GM12865 (cell line): Measurements from ENCODE around the gene DPH2.

ENCODE experiments used
- DNase-seq: peaks from one replicate; pipeline ENCODE4 v3.0.0; 2010; ENCODE audit warnings: low read depth
- H3K4me3 ChIP-seq: 2 replicates; pipeline ENCODE4 v1.5.1; 2011; ENCODE audit warnings: mild to moderate bottlenecking, low read depth, low read length, control low read depth
- TF ChIP-seq, protein P1 (sequence below): IDR thresholded peaks from 2 replicates; pipeline ENCODE4 v1.5.1; 2011; ENCODE audit warnings: low read length, control low read depth, low read depth, inconsistent platforms; ENCODE audit not compliant: insufficient read depth; ENCODE audit errors: missing control alignments

DPH2 gene, protein sequence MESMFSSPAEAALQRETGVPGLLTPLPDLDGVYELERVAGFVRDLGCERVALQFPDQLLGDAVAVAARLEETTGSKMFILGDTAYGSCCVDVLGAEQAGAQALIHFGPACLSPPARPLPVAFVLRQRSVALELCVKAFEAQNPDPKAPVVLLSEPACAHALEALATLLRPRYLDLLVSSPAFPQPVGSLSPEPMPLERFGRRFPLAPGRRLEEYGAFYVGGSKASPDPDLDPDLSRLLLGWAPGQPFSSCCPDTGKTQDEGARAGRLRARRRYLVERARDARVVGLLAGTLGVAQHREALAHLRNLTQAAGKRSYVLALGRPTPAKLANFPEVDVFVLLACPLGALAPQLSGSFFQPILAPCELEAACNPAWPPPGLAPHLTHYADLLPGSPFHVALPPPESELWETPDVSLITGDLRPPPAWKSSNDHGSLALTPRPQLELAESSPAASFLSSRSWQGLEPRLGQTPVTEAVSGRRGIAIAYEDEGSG

DNA sequence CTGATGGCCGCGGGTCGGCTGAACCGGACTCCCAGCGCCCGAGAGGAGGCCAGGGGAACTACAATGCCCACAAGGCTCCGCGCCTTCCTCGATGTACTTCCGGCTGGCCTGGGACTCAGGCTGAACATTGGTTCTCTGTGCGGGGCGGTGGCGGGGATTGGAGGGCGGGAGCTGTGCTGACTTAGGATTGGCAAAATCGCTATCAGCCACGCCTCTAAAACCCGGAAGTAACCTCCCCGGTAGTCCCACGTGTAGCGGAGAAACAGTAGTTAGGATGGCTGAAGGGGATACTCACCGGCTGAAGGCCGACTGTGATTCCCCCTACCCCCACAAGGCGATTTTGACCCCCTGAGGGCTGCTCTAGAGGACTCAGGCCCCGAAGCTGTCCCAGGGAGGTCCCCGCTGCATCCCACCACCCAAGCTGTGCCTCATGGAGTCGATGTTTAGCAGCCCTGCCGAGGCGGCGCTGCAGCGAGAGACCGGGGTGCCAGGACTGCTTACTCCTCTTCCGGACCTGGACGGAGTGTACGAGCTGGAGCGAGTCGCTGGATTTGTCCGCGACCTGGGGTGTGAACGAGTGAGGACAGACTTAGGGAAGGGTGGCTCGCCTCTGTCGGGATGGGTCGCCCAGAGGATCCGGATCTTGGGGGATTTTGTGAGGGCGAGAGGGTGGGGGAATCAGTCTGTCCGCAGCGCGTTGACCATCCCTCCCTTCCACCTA lies at the start of gene DPH2:
Gene DPH2, plus strand, starts transcription at position 265 of the 721 bp plus-strand sequence. Its CDS starts 166 bp downstream, at position 431.
- TF ChIP-seq, protein P1, sequence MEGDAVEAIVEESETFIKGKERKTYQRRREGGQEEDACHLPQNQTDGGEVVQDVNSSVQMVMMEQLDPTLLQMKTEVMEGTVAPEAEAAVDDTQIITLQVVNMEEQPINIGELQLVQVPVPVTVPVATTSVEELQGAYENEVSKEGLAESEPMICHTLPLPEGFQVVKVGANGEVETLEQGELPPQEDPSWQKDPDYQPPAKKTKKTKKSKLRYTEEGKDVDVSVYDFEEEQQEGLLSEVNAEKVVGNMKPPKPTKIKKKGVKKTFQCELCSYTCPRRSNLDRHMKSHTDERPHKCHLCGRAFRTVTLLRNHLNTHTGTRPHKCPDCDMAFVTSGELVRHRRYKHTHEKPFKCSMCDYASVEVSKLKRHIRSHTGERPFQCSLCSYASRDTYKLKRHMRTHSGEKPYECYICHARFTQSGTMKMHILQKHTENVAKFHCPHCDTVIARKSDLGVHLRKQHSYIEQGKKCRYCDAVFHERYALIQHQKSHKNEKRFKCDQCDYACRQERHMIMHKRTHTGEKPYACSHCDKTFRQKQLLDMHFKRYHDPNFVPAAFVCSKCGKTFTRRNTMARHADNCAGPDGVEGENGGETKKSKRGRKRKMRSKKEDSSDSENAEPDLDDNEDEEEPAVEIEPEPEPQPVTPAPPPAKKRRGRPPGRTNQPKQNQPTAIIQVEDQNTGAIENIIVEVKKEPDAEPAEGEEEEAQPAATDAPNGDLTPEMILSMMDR = no peak
- H3K4me3 ChIP-seq = peak within 1 kb of the TSS; percentile 71
- DNase-seq = peak; percentile 98

DNA sequence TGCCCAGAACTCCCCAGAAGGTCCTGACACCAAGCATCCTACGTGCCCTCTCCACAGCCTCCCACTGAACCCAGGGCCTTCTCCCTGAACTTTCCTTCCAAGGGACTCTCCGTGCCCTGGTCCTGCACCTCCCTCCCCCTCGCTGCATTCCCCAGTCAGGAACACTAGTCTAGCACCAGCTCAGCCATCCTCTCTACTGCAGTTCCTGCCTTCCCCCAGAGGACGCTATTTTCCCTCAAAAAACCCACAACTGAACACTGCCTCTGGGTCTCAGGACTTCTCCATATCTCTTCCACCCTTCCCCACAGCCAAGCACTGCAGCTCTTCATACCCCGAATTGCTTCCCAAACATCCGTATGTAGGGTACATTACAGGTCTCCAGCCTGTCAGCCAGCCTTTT lies 48.8 kb upstream of the DPH2 start:
- no peak overlapping the region for H3K4me3 ChIP-seq
- no peak for DNase-seq
- TF ChIP-seq, protein P1 = no peak

DNA sequence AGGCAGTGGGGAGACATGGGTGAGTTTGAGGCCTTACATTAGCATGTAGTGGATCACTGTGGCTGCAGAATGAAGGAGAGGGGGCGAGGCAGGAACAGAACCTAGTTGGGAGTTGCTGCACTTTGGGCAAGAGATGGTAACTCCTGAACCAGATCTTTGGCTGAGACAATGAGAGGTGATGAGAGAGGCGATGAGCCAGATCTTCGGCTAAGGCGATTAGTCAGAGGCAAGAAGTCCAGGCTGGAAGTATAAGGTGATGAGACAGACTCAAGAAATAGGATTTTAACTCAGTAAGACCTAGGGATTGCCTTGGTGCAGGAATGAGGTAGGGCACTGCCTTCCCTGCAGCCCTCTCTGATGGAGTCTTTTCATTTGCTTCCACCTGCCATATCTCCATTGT lies 45.3 kb upstream of the DPH2 start:
- TF ChIP-seq, protein P1 = no peak
- H3K4me3 ChIP-seq = no peak overlapping the region
- DNase-seq = no peak

DNA sequence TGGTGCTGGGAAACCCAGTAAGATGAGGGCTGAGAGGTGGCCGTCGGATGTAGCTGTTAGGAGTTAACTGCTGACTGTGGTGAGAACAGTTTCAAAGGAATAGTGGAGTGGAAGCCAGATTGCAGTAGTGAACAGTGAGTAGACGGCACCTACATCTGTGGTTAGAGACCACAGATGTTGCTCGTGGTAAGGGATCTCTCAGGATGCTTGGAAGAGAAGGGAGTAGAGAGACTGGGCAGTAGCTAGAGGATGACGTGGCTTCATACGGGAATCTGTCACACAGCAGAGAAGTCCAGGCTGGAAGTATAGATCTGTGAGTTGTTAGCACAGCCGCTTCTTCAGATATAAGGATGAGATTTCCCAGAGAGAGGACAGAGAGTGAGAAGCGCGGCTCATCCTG lies 44.0 kb upstream of the DPH2 start:
- TF ChIP-seq, protein P1 = no peak
- no peak for DNase-seq

DNA sequence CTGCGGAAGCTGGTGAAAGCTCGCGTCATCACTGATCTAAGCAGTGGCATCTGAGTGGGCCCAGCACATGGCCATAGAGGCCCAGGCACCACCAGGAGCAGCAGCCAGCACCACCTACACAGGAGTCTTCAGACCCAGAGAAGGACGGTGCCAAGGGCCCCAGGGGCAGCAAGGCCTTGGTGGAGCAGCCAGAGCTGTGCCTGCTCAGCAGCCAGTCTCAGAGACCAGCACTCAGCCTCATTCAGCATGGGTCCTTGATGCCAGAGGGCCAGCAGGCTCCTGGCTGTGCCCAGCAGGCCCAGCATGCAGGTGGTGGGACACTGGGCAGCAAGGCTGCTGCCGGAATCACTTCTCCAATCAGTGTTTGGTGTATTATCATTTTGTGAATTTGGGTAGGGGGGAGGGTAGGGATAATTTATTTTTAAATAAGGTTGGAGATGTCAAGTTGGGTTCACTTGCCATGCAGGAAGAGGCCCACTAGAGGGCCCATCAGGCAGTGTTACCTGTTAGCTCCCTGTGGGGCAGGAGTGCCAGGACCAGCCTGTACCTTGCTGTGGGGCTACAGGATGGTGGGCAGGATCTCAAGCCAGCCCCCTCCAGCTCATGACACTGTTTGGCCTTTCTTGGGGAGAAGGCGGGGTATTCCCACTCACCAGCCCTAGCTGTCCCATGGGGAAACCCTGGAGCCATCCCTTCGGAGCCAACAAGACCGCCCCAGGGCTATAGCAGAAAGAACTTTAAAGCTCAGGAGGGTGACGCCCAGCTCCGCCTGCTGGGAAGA lies 39.5 kb upstream of the DPH2 start:
- H3K4me3 ChIP-seq = no peak overlapping the region
- DNase-seq = peak; percentile 32
- TF ChIP-seq, protein P1 = peak; percentile 52

More for the DNA sequence above, 44.0 kb upstream of the DPH2 start:
- no peak overlapping the region for H3K4me3 ChIP-seq

DNA sequence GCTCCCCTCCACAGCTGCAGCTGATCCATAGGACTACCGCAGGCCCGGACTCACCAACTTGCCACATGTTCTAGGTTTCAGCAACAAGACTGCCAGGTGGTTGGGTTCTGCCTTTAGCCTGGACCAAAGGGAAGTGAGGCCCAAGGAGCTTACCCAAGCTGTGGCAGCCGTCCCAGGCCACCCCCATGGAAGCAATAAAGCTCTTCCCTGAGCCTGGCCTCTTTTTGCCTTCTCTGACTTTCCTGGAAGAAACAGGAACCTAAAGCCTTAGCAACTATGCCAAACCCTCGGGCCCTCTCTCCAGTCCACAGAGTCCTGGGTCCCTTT lies 38.9 kb upstream of the DPH2 start:
- no peak for DNase-seq
- H3K4me3 ChIP-seq = no peak overlapping the region
- TF ChIP-seq, protein P1 = no peak
